Mesenchymal stem cell (in vitro differentiated cells and primary cell): ENCODE results near the gene RGS18.

Experiments used
- DNase-seq: peaks from one replicate; pipeline ENCODE4 v3.0.0-alpha.2; 2013
- H2AFZ ChIP-seq: one replicate; pipeline ENCODE4 v1.6.1; 2013; ENCODE audit warnings: low read depth, mild to moderate bottlenecking, control low read depth, inconsistent platforms, low read length, moderate library complexity
- H2AK5ac ChIP-seq: 2 replicates; pipeline ENCODE4 v1.6.1; 2013; ENCODE audit warnings: low read length, moderate library complexity, mild to moderate bottlenecking, inconsistent platforms; ENCODE audit not compliant: severe bottlenecking
- H2BK120ac ChIP-seq: one replicate; pipeline ENCODE4 v1.6.1; 2013; ENCODE audit warnings: low read depth, mild to moderate bottlenecking, inconsistent platforms, low read length, moderate library complexity
- H2BK12ac ChIP-seq, 2 experiments: one replicate each; pipeline ENCODE4 v1.6.1; 2013; ENCODE audit warnings: inconsistent platforms in 2 of 2, low read length in 2 of 2, mild to moderate bottlenecking in 2 of 2, moderate library complexity in 2 of 2, control low read depth in 1 of 2
- H2BK15ac ChIP-seq: one replicate; pipeline ENCODE4 v1.6.1; 2013; ENCODE audit warnings: mild to moderate bottlenecking, low read depth, inconsistent platforms; ENCODE audit not compliant: poor library complexity, severe bottlenecking
- H2BK5ac ChIP-seq: 2 replicates; pipeline ENCODE4 v1.6.1; 2013; ENCODE audit warnings: low read depth, mild to moderate bottlenecking, low read length, control low read depth, inconsistent platforms; ENCODE audit not compliant: poor library complexity, severe bottlenecking
- H3K14ac ChIP-seq, 2 experiments: one replicate each; pipeline ENCODE4 v1.6.1; 2013; ENCODE audit warnings: inconsistent platforms in 2 of 2, low read length in 2 of 2, control low read depth in 1 of 2, mild to moderate bottlenecking in 1 of 2, moderate library complexity in 1 of 2
- H3K18ac ChIP-seq, 2 experiments: one replicate each; pipeline ENCODE4 v1.6.1; 2013; ENCODE audit warnings: inconsistent platforms in 2 of 2, low read length in 2 of 2, control low read depth in 1 of 2, low read depth in 1 of 2, mild to moderate bottlenecking in 1 of 2
- H3K23ac ChIP-seq, 2 experiments: one replicate each; pipeline ENCODE4 v1.6.1; 2013; ENCODE audit warnings: inconsistent platforms in 2 of 2, low read length in 2 of 2, mild to moderate bottlenecking in 2 of 2, moderate library complexity in 2 of 2, control low read depth in 1 of 2
- H3K27ac ChIP-seq: 2 replicates; pipeline ENCODE4 v1.5.1; 2013; ENCODE audit warnings: mild to moderate bottlenecking, moderate library complexity, low read length, control low read depth, inconsistent platforms; ENCODE audit not compliant: poor library complexity, severe bottlenecking
- H3K27me3 ChIP-seq, 2 experiments: 2 replicates each; pipeline versions ENCODE4 v1.6.1 to v1.7.0; 2013; ENCODE audit warnings: low read length in 2 of 2, mild to moderate bottlenecking in 2 of 2, moderate library complexity in 2 of 2, control low read depth in 1 of 2, inconsistent platforms in 1 of 2; ENCODE audit not compliant: control insufficient read depth in 1 of 2, insufficient read depth in 1 of 2
- H3K36me3 ChIP-seq, 2 experiments: 2 replicates each; pipeline versions ENCODE4 v1.6.1 to v1.7.0; 2013; ENCODE audit warnings: low read length in 2 of 2, control low read depth in 1 of 2, inconsistent platforms in 1 of 2, low read depth in 1 of 2, mild to moderate bottlenecking in 1 of 2; ENCODE audit not compliant: insufficient read depth in 2 of 2, control insufficient read depth in 1 of 2
- H3K4ac ChIP-seq, 2 experiments: one replicate each; pipeline ENCODE4 v1.6.1; 2013; ENCODE audit warnings: inconsistent platforms in 2 of 2, low read length in 2 of 2, mild to moderate bottlenecking in 2 of 2, moderate library complexity in 2 of 2, control low read depth in 1 of 2, low read depth in 1 of 2
- H3K4me1 ChIP-seq: 2 replicates; pipeline ENCODE4 v1.6.1; 2013; ENCODE audit warnings: low read depth, low read length, control low read depth; ENCODE audit not compliant: control insufficient read depth, insufficient read depth
- H3K4me2 ChIP-seq: 2 replicates; pipeline ENCODE4 v1.6.1; 2013; ENCODE audit warnings: low read length, mild to moderate bottlenecking, inconsistent platforms; ENCODE audit not compliant: poor library complexity, severe bottlenecking
- H3K4me3 ChIP-seq, 2 experiments: 2 replicates each; pipeline versions ENCODE4 v1.5.1 to v1.7.0; 2013; ENCODE audit warnings: low read length in 2 of 2, mild to moderate bottlenecking in 2 of 2, control low read depth in 1 of 2, low read depth in 1 of 2; ENCODE audit not compliant: insufficient read depth in 1 of 2
- H3K79me1 ChIP-seq: replicated peaks from 2 replicates; pipeline ENCODE4 v1.6.1; 2013; ENCODE audit warnings: mild to moderate bottlenecking, control low read depth, low read length, inconsistent platforms; ENCODE audit not compliant: poor library complexity, severe bottlenecking
- H3K9ac ChIP-seq: 2 replicates; pipeline ENCODE4 v1.7.0; 2013; ENCODE audit warnings: mild to moderate bottlenecking, low read length, moderate library complexity
- H3K9me3 ChIP-seq: 2 replicates; pipeline ENCODE4 v1.7.0; 2013; ENCODE audit warnings: mild to moderate bottlenecking, low read length; ENCODE audit not compliant: control insufficient read depth
- H4K8ac ChIP-seq: one replicate; pipeline ENCODE4 v1.6.1; 2013; ENCODE audit warnings: inconsistent platforms, mild to moderate bottlenecking, low read length, moderate library complexity
- H4K91ac ChIP-seq: one replicate; pipeline ENCODE4 v1.6.1; 2013; ENCODE audit warnings: mild to moderate bottlenecking, low read length, inconsistent platforms
- WGBS: methylation state at CpG from one replicate; pipeline ENCODE4 v1.1.7; 2013; ENCODE audit warnings: mixed read lengths; 5-methylcytosine and 5-hydroxymethylcytosine counted together

The RGS18 gene

DNA sequence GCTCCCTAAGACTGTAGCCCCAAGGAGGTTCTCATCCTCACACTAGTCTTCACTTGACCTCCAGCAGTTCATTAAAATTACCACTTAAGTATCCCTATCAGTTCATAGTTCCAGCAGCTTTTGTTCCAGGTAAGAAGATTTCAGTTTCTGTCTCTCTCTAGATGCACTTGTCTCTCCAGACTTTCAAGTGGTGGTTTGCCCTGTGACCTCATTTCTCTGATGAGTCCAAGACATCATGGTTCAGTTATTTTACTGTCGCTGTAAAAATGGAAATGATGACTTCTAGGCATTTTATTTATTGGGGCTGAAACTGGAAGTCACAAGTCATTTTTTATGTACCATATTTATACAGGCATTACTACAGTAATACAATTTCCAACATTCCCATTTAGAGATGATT lies 17.9 kb upstream of the RGS18 start:
- Histone ChIP-seq H4K8ac (no peak overlapping the region), H3K18ac (no peak overlapping the region), H3K79me1 (no peaks in the 10 kb centered on the region), H3K27me3 (no peaks in the 10 kb centered on the region), H3K14ac (no peak overlapping the region), H3K4me2 (no peak overlapping the region), H3K9me3 (no peaks in the 10 kb centered on the region), H4K91ac (no peak overlapping the region), H3K4ac (no peak overlapping the region), H3K23ac (no peak overlapping the region), H3K9ac (no peak overlapping the region), H2BK5ac (no peak overlapping the region), H2AK5ac (no peak overlapping the region), H3K36me3 (no peaks in the 10 kb centered on the region), H3K4me3 (no peak overlapping the region), H2BK15ac (no peak overlapping the region), H2BK120ac (no peak overlapping the region), H2BK12ac (no peak overlapping the region), H3K27ac (no peak overlapping the region), H3K4me1 (no peaks in the 10 kb centered on the region), H2AFZ (no peak overlapping the region)
- WGBS: no CpG with 5 or more reads among the region's 1 CpG
- peak; percentile 42 for DNase-seq

DNA sequence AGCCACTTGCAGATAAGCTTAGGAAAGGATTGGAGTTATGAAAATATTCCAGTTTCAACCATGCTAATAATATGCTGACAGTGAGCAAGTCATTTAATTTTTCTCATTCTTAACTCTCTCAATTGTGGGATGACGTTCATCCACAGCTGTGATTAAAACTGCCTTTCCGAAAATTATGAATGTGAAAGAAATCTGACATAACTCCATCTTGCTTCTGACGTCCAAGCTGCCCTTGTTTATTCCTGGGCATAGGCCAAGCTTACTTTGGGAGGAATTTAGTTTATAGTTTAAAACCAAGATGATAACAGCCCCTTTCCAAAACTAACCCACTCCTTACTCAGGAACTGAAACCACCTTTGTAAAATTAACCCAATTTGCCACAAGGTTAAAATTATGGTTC lies 11.0 kb upstream of the RGS18 start:
- H3K4me2 ChIP-seq: no peak overlapping the region
- no peak for DNase-seq
- H3K79me1 ChIP-seq: no peaks in the 10 kb centered on the region
- no peak overlapping the region for H2BK120ac ChIP-seq
- no peak overlapping the region for H2BK5ac ChIP-seq
- H3K9ac ChIP-seq: no peak overlapping the region
- no peaks in the 10 kb centered on the region for H3K36me3 ChIP-seq
- H3K27me3 ChIP-seq: no peaks in the 10 kb centered on the region
- no peak overlapping the region for H2AFZ ChIP-seq
- H2AK5ac ChIP-seq: no peak overlapping the region
- H4K91ac ChIP-seq: no peak overlapping the region
- WGBS: 73% methylated on average over 2 of the region's 3 CpGs
- H3K27ac ChIP-seq: no peak overlapping the region
- H3K4me1 ChIP-seq: no peaks in the 10 kb centered on the region
- no peak overlapping the region for H3K18ac ChIP-seq
- H3K4me3 ChIP-seq: no peak overlapping the region
- H3K14ac ChIP-seq: no peak overlapping the region
- no peak overlapping the region for H2BK12ac ChIP-seq
- no peak overlapping the region for H2BK15ac ChIP-seq
- H3K4ac ChIP-seq: no peak overlapping the region
- peaks cover 5% of the 10 kb centered on the region for H3K9me3 ChIP-seq
- no peak overlapping the region for H4K8ac ChIP-seq
- no peak overlapping the region for H3K23ac ChIP-seq

GRCh38 chr1:192147696-192148095 lies 10.6 kb upstream of the RGS18 start:
- Histone ChIP-seq H4K91ac (no peak overlapping the region), H2BK15ac (no peak overlapping the region), H3K9ac (no peak overlapping the region), H3K27ac (no peak overlapping the region), H3K14ac (no peak overlapping the region), H3K4ac (no peak overlapping the region), H3K9me3 (peaks cover 5% of the 10 kb centered on the region), H3K18ac (peak overlapping the region in 1 of 2 experiments; percentile 21), H2BK120ac (no peak overlapping the region), H3K27me3 (no peaks in the 10 kb centered on the region), H2BK5ac (no peak overlapping the region), H2BK12ac (no peak overlapping the region), H3K4me1 (no peaks in the 10 kb centered on the region), H3K23ac (no peak overlapping the region), H3K36me3 (no peaks in the 10 kb centered on the region), H3K4me2 (no peak overlapping the region), H3K4me3 (no peak overlapping the region), H2AK5ac (no peak overlapping the region), H3K79me1 (no peaks in the 10 kb centered on the region), H2AFZ (no peak overlapping the region), H4K8ac (no peak overlapping the region)
- WGBS: 44% methylated on average over 1 of the region's 1 CpG
- peak; percentile 17 for DNase-seq

- DNase-seq: no peak
- H3K4me2 ChIP-seq: no peak overlapping the region
These were observed 7.1 kb upstream of the RGS18 start for GRCh38 chr1:192151176-192151575.

More at GRCh38 chr1:192151176-192151575, 7.1 kb upstream of the RGS18 start:
- Histone ChIP-seq H4K91ac (no peak overlapping the region), H2BK120ac (no peak overlapping the region), H2AFZ (no peak overlapping the region), H3K9ac (no peak overlapping the region), H3K4me1 (no peaks in the 10 kb centered on the region), H3K4ac (no peak overlapping the region), H3K27ac (no peak overlapping the region), H2BK5ac (no peak overlapping the region), H2AK5ac (no peak overlapping the region), H3K4me3 (no peak overlapping the region), H2BK12ac (peak overlapping the region in 1 of 2 experiments; percentile 46), H3K27me3 (no peaks in the 10 kb centered on the region), H3K18ac (no peak overlapping the region), H3K23ac (no peak overlapping the region), H3K9me3 (peaks cover 5% of the 10 kb centered on the region), H3K79me1 (no peaks in the 10 kb centered on the region), H2BK15ac (no peak overlapping the region), H4K8ac (no peak overlapping the region), H3K36me3 (no peaks in the 10 kb centered on the region), H3K14ac (no peak overlapping the region)
- WGBS: 89% methylated on average over 1 of the region's 2 CpGs
